Aorta (tissue), 5 donors: ENCODE data around the gene MAP4K4. TPM values are rescaled to one million over a fixed set of nuclear protein-coding genes. Genes with fewer than 3 reads are reported as not detected.
"Not testable (repeated sequence)": the region's sequence is repeated elsewhere in the genome, so short reads cannot be mapped to it uniquely, and the experiment has no call there.

Experiments used
- ATAC-seq: fragments of 200-7000 bp; cut with Tn5 transposase; one replicate; pipeline ENCODE4 v1.9.1; 2022; ENCODE audit warnings: moderate library complexity; ENCODE audit not compliant: low FRiP score
- DNase-seq, 2 donors: peaks; one replicate each; pipeline ENCODE4 v3.0.0-alpha.2; 2020
- H3K27ac ChIP-seq, 2 donors: one replicate each; pipeline ENCODE4 v1.5.1; 2013; ENCODE audit warnings: low read length in 2 of 2, mild to moderate bottlenecking in 2 of 2, moderate library complexity in 2 of 2, control low read depth in 1 of 2, inconsistent platforms in 1 of 2, low read depth in 1 of 2
- H3K27me3 ChIP-seq, 2 donors: one replicate each; pipeline ENCODE4 v1.6.1; 2013; ENCODE audit warnings: control low read depth in 1 of 2, low read length in 1 of 2, mild to moderate bottlenecking in 1 of 2, moderate library complexity in 1 of 2; ENCODE audit not compliant: insufficient read depth in 2 of 2, control insufficient read depth in 1 of 2
- H3K36me3 ChIP-seq, 2 donors: one replicate each; pipeline ENCODE4 v1.6.1; 2013; ENCODE audit warnings: control low read depth in 1 of 2, low read length in 1 of 2, mild to moderate bottlenecking in 1 of 2; ENCODE audit not compliant: insufficient read depth in 2 of 2, control insufficient read depth in 1 of 2
- H3K4me1 ChIP-seq, 2 donors: one replicate each; pipeline ENCODE4 v1.6.1; 2013; ENCODE audit warnings: low read length in 2 of 2, control low read depth in 1 of 2, mild to moderate bottlenecking in 1 of 2, moderate library complexity in 1 of 2; ENCODE audit not compliant: insufficient read depth in 2 of 2, control insufficient read depth in 1 of 2
- H3K4me3 ChIP-seq, 2 donors: one replicate each; pipeline ENCODE4 v1.5.1; 2013; ENCODE audit warnings: low read length in 2 of 2, control low read depth in 1 of 2, mild to moderate bottlenecking in 1 of 2
- H3K9me3 ChIP-seq: one replicate; pipeline ENCODE4 v1.6.1; 2013; ENCODE audit warnings: mild to moderate bottlenecking, low read length; ENCODE audit not compliant: control insufficient read depth
- WGBS, 2 donors: extraction: QIAGEN DNeasy Blood & Tissue Kit; methylation state at CpG; one replicate each; pipeline ENCODE4 v1.1.7; 2013; 5-methylcytosine and 5-hydroxymethylcytosine counted together
- intact Hi-C, 2 donors: fragments of 100-400 bp; cut with DNase I; formaldehyde crosslinking; loops; one replicate each; pipeline versions ENCODE4 v1.14.2 to v1.15.0; 2022
- polyA plus RNA-seq, 2 donors: library from polyadenylated mRNA; stranded (reverse); fragments of 200-250 nt; gene quantifications; one replicate each; pipeline ENCODE4 v1.2.3, GENCODE V29; 2013
- total RNA-seq, 2 donors: library from RNA; stranded (reverse); fragmentation: NEBNext Ultra II Directional; extraction: Animal tissue kit (Norgen Biotek cat#: 25700); gene quantifications; one replicate each; pipeline ENCODE4 v1.2.1, GENCODE V29; 2021
- donor health status: healthy with polysubstance abuse.
- donor health status: Bipolar disorder and iron deficiency.
- donor health status: DM: no; HTN: no; CAD: no.
- donor health status: DM: no; HTN: no; CAD: no.
- donor health status: DM: yes; HTN: yes; CAD: no.

MAP4K4 gene
- total and polyA plus RNA-seq, 4 donors, result 22.9 to 112 (median 58.5) TPM

DNA sequence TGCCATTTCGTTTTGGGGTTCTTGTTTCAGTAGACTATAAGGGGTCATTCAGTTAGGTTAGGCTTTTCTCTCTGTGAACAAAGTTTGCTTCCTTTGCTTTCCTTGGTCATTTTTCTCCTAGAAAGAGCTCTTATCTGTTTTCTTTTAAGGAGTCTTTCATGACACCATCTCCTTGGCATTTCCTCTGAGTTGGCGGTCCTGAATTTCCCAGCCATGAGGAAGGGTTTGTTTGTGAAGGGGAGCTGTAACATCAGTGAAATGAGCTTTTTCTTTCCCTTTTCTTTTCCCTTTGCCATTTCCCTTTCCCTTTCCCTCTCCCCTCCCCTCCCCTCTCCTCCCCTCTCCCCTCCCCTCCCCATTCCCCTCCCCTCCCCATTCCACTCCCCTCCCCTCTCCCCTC lies 61.7 kb downstream of the MAP4K4 start:
- intact Hi-C loops, result no loop called here
- no peak overlapping the region for H3K27ac ChIP-seq
- no peaks in the 10 kb centered on the region for H3K27me3 ChIP-seq
- no peaks in the 10 kb centered on the region for H3K36me3 ChIP-seq
- peak in 1 of 2 donors; percentile 58 for DNase-seq
- H3K4me3 ChIP-seq, result no peak overlapping the region
- ATAC-seq, result peak; percentile 68
- WGBS, 2 donors, result 0 to 4% methylated on average over 2 of the region's 2 CpGs
- H3K4me1 ChIP-seq, result peaks cover 8 to 22% of the 10 kb centered on the region in 2 donors
- H3K9me3 ChIP-seq, result no peaks in the 10 kb centered on the region

DNA sequence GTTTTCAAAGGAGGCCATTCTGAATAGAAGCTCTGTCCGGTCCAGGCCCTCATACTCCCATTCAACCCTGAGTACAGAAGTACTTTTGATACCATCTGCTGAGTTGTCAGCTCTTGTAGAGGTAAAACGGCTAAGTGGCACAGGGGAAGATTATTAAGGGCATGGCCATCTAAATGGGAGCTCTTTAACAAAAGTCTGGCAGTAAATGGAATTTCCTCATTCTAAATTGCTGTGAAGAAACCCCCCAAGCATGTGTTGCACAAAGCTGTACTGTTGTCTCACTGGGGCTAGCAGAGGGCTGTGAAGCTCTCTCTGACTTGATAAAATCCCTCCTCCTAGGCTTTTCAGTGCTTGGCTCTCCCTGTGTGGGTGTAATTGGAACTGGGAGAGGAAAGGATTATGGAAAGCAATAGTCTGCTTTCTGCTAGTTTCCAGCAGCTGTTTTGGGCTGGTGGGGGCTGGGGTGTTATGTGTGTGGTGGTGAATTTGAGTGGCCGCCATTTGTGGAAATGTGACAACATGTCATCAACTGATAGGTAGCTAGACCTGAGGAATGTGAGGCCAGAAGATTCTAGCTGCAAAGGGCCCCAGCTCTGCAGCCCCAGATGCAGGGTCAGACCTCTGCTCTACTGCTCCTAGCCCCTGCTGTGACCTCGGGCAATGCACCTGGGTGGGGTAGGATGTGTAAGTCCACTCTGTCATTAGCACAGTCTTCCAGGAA lies 65.1 kb downstream of the MAP4K4 start:
- no peak overlapping the region for H3K4me3 ChIP-seq
- intact Hi-C loops, result loop anchor here (10.0 kb wide), 2 partner anchors 52 to 68 kb away; partner anchors contain the start of gene MAP4K4 (in 1 of the 2)
- H3K27me3 ChIP-seq, result no peaks in the 10 kb centered on the region
- H3K36me3 ChIP-seq, result no peaks in the 10 kb centered on the region
- ATAC-seq (peak; percentile 53), DNase-seq (no peak)
- H3K27ac ChIP-seq, result peak overlapping the region; percentile 31 to 39
- no peaks in the 10 kb centered on the region for H3K9me3 ChIP-seq
- WGBS, 2 donors, result 22 to 25% methylated on average over 4 of the region's 4 CpGs
- H3K4me1 ChIP-seq, result peaks cover 13 to 19% of the 10 kb centered on the region in 2 donors

- DNase-seq (no peak), ATAC-seq (no peak)
- no peak overlapping the region for H3K27ac ChIP-seq
- H3K4me1 ChIP-seq, result peaks cover 13 to 16% of the 10 kb centered on the region in 2 donors
- no peaks in the 10 kb centered on the region for H3K9me3 ChIP-seq
- WGBS, 2 donors, result 52 to 56% methylated on average over 5 of the region's 5 CpGs
- intact Hi-C loops, result loop anchor here (10.0 kb wide), 2 partner anchors 51 to 69 kb away; partner anchors contain the start of gene MAP4K4 (in 1 of the 2)
- no peak overlapping the region for H3K4me3 ChIP-seq
- no peaks in the 10 kb centered on the region for H3K27me3 ChIP-seq
- H3K36me3 ChIP-seq, result no peaks in the 10 kb centered on the region
These were observed 66.2 kb downstream of the MAP4K4 start for GRCh38 chr2:101763496-101764333.

DNA sequence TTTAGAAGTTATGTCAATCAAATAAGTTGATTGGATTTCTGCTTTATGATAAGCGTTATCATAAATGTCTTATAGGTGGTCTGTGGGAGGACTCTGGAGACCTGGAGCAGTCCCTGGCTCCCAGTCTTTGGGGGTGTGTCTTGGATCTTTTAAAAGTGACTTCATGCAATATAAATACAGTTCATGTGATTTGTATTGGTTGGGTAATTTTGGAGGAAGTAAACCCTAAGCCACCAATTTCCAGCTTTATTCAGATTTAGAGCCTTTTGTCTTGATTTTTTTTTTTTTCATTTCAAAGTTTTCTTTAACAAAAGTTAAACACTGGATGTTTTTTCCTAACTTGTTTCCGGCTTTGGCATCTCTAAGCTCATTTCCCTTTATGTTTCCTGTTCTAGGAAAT lies 68.8 kb downstream of the MAP4K4 start:
- Histone ChIP-seq H3K4me1 (peaks cover 18 to 19% of the 10 kb centered on the region in 2 donors), H3K36me3 (no peaks in the 10 kb centered on the region), H3K27ac (no peak overlapping the region), H3K9me3 (no peaks in the 10 kb centered on the region), H3K4me3 (no peak overlapping the region), H3K27me3 (no peaks in the 10 kb centered on the region)
- intact Hi-C loops, result loop anchor here (10.0 kb wide), 2 partner anchors 48 to 72 kb away; partner anchors contain the start of gene MAP4K4 (in 1 of the 2)
- 36 to 48% methylated on average over 2 of the region's 2 CpGs for WGBS, 2 donors
- no peak for ATAC-seq
- no peak for DNase-seq

- H3K27ac ChIP-seq, result peak overlapping the region in 1 of 2 donors; percentile 48
- no peaks in the 10 kb centered on the region for H3K36me3 ChIP-seq
- H3K4me1 ChIP-seq, result peaks cover 21 to 25% of the 10 kb centered on the region in 2 donors
- DNase-seq, result no peak
- no peak overlapping the region for H3K4me3 ChIP-seq
- intact Hi-C loops, result loop anchor here (10.0 kb wide), 2 partner anchors 48 to 72 kb away; partner anchors contain the start of gene MAP4K4 (in 1 of the 2)
- no peaks in the 10 kb centered on the region for H3K27me3 ChIP-seq
- 63 to 65% methylated on average over 5 of the region's 5 CpGs for WGBS, 2 donors
- no peak for ATAC-seq
- H3K9me3 ChIP-seq, result no peaks in the 10 kb centered on the region
These were observed 69.6 kb downstream of the MAP4K4 start for GRCh38 chr2:101766871-101767739.

GRCh38 chr2:101768556-101769220 lies 71.2 kb downstream of the MAP4K4 start:
- no peak for ATAC-seq
- Histone ChIP-seq H3K9me3 (no peaks in the 10 kb centered on the region), H3K27ac (no peak overlapping the region), H3K27me3 (no peaks in the 10 kb centered on the region), H3K4me1 (peaks cover 16 to 21% of the 10 kb centered on the region in 2 donors), H3K4me3 (no peak overlapping the region), H3K36me3 (no peaks in the 10 kb centered on the region)
- no peak for DNase-seq
- 29 to 32% methylated on average over 4 of the region's 4 CpGs for WGBS, 2 donors
- intact Hi-C loops, result loop anchor here (10.0 kb wide), 2 partner anchors 46 to 74 kb away; partner anchors contain the start of gene MAP4K4 (in 1 of the 2)

DNA sequence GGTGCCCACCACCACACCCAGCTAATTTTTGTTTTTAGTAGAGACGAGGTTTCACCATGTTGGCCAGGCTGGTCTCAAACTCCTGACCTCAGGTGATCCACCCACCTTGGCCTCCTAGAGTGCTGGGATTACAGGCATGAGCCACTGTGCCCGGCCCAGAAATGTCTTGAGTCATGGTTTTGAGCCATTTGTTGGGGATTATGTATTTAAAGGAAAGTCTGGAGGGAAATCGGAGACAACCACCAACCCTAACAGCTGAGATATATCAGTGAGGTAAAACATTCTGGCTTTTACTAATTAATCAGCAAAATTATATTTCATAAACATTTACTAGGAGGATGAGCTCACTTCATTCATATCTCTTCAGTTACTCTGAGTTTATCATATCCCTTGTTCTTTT lies 72.2 kb downstream of the MAP4K4 start:
- intact Hi-C loops, result loop anchor here (10.0 kb wide), 2 partner anchors 45 to 75 kb away; partner anchors contain the start of gene MAP4K4 (in 1 of the 2)

More for the DNA sequence above, 72.2 kb downstream of the MAP4K4 start:
- not testable (repeated sequence) for H3K4me3 ChIP-seq, ATAC-seq, DNase-seq, H3K27ac ChIP-seq, H3K9me3 ChIP-seq, H3K36me3 ChIP-seq, H3K27me3 ChIP-seq
- WGBS, 2 donors, result 90 to 95% methylated on average over 3 of the region's 3 CpGs
- peaks cover 16 to 21% of the 10 kb centered on the region in 2 donors for H3K4me1 ChIP-seq
